GDM1 (cell line): ENCODE data around the gene ABHD12.

Experiments
- DNase-seq: peaks from one replicate; lab custom pipeline; 2025; lab: John Stamatoyannopoulos, UW

ABHD12 gene

GRCh38 chr20:25306991-25307903, 83.4 kb downstream of the ABHD12 start:
- no peak for DNase-seq

DNA sequence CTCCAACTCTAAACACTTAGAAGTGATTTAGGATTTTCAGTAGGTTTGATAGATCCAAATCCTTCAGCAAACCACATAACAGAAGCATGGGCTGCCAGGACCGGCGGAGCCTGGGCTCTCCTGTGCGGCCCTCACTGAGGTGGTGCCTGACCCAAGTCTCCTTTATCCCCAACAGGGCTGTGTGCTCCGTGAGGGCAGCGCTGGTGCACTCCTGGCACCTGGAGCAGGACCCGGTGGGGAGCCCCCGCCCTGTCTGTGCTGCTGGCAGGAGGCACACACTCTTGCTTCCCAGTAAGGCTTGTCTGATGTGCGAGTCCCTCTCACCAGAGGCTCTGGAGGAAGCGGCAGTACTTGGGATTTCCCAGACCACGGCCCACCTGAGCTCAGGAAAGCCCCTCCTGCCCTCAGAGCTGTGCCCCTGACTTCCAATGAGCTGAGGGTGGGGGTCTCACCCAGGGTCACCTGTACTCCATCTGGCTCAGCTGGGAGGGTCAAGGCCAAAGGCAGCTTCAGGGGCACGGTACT, 86.5 kb downstream of the ABHD12 start:
- no peak for DNase-seq

- DNase-seq, result no peak
Observed at GRCh38 chr20:25303292-25304024, 87.2 kb downstream of the ABHD12 start.

- no peak for DNase-seq
Observed at GRCh38 chr20:25302596-25302995, 88.0 kb downstream of the ABHD12 start.

GRCh38 chr20:25301357-25301920, 89.2 kb downstream of the ABHD12 start:
- DNase-seq, result no peak

- no peak for DNase-seq
Observed at GRCh38 chr20:25300496-25301170, 90.0 kb downstream of the ABHD12 start.

- no peak for DNase-seq
Observed at GRCh38 chr20:25299806-25300205, 90.8 kb downstream of the ABHD12 start.

DNA sequence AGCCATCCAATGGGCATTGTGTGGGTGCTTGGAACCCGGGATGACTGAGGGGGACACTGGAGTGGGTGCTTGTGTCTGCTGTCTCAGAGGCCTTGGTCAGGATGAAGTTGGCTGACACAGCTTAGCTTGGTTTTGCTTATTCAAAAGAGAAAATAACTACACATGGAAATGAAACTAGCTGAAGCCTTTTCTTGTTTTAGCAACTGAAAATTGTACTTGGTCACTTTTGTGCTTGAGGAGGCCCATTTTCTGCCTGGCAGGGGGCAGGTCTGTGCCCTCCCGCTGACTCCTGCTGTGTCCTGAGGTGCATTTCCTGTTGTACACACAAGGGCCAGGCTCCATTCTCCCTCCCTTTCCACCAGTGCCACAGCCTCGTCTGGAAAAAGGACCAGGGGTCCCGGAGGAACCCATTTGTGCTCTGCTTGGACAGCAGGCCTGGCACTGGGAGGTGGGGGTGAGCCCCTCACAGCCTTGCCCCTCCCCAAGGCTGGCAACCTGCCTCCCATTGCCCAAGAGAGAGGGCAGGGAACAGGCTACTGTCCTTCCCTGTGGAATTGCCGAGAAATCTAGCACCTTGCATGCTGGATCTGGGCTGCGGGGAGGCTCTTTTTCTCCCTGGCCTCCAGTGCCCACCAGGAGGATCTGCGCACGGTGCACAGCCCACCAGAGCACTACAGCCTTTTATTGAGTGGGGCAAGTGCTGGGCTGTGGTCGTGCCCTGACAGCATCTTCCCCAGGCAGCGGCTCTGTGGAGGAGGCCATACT, 93.3 kb downstream of the ABHD12 start:
- DNase-seq, result no peak

DNA sequence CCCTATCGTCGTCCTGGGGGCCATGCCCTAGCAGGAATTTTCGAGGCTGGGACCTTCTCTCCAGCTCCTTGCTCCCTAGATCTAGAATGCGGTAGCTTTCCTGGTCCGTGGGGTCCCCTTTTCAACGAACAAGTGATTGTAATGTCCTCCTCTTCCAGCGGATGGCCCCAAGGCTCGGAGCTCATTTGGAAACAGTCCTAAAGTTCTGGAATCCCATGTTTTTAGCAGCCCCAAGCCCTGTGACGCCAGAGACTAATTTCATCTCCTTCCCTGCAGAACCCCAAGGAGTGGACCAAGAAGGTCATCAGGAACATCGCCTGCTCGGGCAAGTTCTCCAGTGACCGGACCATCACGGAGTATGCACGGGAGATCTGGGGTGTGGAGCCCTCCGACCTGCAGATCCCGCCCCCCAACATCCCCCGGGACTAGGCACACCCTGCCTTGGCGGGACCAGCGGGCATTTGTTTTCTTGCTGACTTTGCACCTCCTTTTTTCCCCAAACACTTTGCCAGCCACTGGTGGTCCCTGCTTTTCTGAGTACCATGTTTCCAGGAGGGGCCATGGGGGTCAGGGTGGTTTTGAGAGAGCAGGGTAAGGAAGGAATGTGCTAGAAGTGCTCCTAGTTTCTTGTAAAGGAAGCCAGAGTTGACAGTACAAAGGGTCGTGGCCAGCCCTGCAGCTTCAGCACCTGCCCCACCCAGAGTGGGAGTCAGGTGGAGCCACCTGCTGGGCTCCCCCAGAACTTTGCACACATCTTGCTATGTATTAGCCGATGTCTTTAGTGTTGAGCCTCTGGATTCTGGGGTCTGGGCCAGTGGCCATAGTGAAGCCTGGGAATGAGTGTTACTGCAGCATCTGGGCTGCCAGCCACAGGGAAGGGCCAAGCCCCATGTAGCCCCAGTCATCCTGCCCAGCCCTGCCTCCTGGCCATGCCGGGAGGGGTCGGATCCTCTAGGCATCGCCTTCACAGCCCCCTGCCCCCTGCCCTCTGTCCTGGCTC, 94.2 kb downstream of the ABHD12 start:
- DNase-seq, result no peak

DNA sequence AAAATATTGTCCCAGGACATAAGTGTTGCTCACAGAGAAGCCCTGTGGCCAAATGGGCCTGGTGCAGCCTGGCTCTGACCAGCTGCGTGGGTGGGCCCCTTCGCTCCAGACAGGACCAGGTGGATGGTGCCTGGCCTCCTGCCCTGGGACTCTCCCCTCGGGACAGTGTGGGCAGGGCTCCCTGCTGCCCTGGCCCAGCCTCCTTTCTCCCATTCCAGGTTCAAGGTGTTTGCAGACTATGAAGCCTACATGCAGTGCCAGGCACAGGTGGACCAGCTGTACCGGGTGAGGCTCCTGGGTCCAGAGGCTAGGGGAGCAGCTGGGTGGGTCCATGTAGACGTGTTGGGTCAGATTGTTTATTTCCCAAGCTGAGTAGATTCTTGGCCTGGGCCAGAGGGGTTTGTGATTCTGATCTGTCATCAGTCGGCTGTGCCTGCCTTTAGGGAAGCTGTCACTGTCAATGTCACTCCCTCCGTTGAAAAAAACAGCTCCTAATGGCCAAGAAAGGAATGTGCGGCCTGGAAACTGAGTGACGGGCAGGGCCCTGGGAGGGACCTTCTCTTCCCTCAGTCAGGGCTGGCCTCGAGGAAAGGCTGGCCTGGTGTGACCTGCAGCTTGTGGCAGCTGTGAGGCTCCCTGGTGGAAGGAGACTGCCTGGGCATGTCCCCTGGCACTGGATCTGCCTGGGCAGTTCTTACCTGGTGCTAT, 95.1 kb downstream of the ABHD12 start:
- DNase-seq, result no peak

- DNase-seq, result peak; percentile 21
Observed at GRCh38 chr20:25294459-25295385, 95.9 kb downstream of the ABHD12 start.

DNA sequence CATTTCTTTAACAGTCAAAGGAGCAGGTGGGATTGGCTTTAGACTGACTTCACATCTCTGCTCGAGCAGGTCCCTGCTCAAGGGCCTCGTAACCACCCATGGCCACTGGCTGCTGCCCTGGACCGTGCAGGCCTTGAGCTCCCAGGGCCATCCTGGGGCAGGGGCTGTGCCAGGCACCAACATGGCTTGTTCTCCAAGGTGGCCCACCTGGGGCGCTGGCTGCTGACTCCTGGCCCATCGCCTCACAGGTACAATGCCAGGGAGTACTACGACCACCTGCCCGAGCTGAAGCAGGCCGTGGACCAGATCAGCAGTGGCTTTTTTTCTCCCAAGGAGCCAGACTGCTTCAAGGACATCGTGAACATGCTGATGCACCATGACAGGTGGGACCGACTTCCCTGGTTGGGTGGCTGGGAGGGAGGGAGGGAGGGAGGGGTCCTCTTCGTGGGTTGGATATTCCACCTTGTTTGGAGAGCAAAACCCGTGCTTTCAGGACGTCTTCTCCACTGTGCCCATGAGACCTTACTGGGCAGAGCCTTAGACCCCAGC, 96.7 kb downstream of the ABHD12 start:
- no peak for DNase-seq

DNA sequence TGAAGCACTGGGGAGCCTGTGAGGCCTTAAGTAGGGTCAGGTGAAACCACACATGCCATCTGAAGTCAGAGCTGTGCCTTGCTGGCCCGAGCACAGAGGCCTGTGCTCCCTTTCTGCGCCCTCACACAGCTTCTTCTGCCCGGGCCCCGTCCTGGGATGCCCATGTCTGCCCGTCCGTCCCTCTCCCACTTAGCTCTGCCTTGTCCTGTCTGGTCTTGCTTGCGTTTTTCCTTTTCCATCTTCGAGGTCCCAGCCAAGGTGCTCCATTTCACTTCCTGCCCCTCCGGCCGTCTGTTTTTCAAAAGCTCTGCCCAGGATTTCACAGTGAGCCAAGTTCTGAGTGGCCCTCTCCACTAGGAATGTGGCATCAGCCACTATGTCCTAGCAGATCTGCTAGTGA, 97.1 kb downstream of the ABHD12 start:
- DNase-seq, result no peak

- DNase-seq, result no peak
Observed at GRCh38 chr20:25292176-25292891, 98.3 kb downstream of the ABHD12 start.

DNA sequence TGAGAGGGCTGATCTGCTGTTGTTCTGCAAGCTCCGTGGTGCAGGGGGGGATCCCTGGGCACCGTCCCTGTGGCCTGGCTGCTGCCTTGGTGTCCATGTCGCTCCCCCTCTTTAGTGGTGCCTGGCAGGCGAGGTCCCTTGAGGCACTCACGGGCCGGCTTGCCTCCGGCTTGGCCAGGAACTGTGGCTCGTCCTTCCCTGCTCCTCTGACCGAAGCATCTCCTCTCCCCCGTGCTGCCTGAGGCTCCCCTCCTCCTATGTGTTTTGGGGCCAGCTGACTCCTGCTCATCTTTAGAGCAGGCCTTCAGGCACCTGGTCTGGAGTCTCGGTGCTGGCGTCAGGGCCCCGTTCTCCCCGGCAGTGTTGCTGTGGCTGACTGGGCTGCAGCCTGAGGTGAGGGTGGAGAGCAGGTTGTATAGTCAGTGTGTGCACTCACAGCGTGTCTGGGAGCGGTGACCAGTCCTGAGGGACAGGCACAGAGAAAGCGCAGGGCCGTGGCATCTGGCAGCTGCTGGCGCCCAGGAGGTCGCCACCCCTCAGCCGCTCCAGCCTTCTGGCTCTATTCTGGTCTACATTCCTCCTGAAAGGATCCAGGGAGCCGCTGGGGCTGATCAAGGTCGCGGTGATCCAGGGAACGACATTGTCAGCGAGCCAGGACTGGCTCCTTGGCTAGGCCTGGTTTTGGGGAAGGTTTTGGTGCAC, 99.1 kb downstream of the ABHD12 start:
- DNase-seq, result no peak

GRCh38 chr20:25290646-25291431, 99.8 kb downstream of the ABHD12 start:
- no peak for DNase-seq
